HG03457 (cell line): Measurements from ENCODE around the gene SNX9.

ENCODE experiments used
- ATAC-seq: cut with Tn5 transposase; IDR thresholded peaks from one replicate; pipeline ENCODE4 v1.9.1; 2021; ENCODE audit warnings: moderate number of reproducible peaks; ENCODE audit not compliant: unreplicated experiment

The SNX9 gene

GRCh38 chr6:157800420-157801237, 22.4 kb upstream of the SNX9 start:
- peak; percentile 88 for ATAC-seq

GRCh38 chr6:157804448-157805327, 18.4 kb upstream of the SNX9 start:
- no peak for ATAC-seq

- ATAC-seq: no peak
Measured at GRCh38 chr6:157806131-157806855, 16.8 kb upstream of the SNX9 start.

GRCh38 chr6:157806856-157807215, 16.2 kb upstream of the SNX9 start:
- no peak for ATAC-seq

- ATAC-seq: no peak
Measured at GRCh38 chr6:157808405-157808950, 14.6 kb upstream of the SNX9 start.

- ATAC-seq: no peak
Measured at GRCh38 chr6:157809613-157810012, 13.4 kb upstream of the SNX9 start.

- ATAC-seq: no peak
Measured at GRCh38 chr6:157811137-157811475, 11.9 kb upstream of the SNX9 start.

GRCh38 chr6:157811476-157812173, 11.4 kb upstream of the SNX9 start:
- ATAC-seq: no peak

- no peak for ATAC-seq
Measured at GRCh38 chr6:157812425-157813171, 10.4 kb upstream of the SNX9 start.

GRCh38 chr6:157813191-157813590, 9.9 kb upstream of the SNX9 start:
- ATAC-seq: no peak

- ATAC-seq: no peak
Measured at GRCh38 chr6:157813750-157814455, 9.1 kb upstream of the SNX9 start.

- ATAC-seq: no peak
Measured at GRCh38 chr6:157814883-157815282, 8.2 kb upstream of the SNX9 start.

- ATAC-seq: no peak
Measured at GRCh38 chr6:157821342-157822033, 1.6 kb upstream of the SNX9 start.

- peak; percentile 12 for ATAC-seq
Measured at GRCh38 chr6:157822245-157823000, 623 bp upstream of the SNX9 start.

GRCh38 chr6:157823528-157824370, 703 bp downstream of the SNX9 start:
- ATAC-seq: peak; percentile 27

- no peak for ATAC-seq
Measured at GRCh38 chr6:157825243-157825904, 2.3 kb downstream of the SNX9 start.
